ENCODE data around the gene MPRIP.

Gene MPRIP

DNA sequence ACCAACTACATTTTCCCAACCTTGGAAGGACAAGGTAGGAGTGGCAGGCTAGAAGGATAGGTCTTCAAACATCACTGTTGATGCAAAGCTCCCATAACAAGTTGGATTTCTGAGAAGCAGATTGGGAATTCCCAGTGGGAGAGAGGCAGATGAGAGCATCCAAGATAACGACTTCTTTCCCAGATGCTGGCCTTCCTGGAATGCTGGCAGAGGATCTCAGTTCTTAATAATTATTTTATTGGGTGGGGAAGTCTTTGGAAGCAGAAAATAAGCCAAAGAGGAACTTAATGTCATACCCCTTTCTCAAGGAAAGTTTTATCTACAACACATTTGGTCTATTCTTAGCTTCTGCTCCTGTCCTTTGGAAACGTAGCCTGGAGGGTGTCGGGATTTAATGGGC is 64.5 kb downstream of the MPRIP start:
- Histone ChIP-seq H3K9ac (ENCODE audit: low read length) (no peak overlapping the region), H3K27me3 (ENCODE audit: control insufficient read depth, insufficient read depth, low read length) (no peaks in the 10 kb centered on the region), H3K4me1 (ENCODE audit: control insufficient read depth, insufficient read depth, low read length) (peaks cover 4% of the 10 kb centered on the region), H3K27ac (ENCODE audit: low read depth, low read length) (no peak overlapping the region), H3K9me3 (ENCODE audit: control insufficient read depth, insufficient read depth, low read depth, low read length) (no peaks in the 10 kb centered on the region), H3K4me3 (ENCODE audit: low read depth, low read length) (no peak overlapping the region), H3K36me3 (ENCODE audit: control insufficient read depth, insufficient read depth, low read length) (peaks cover 4% of the 10 kb centered on the region; the same call in 1 of the 2 replicates)

DNA sequence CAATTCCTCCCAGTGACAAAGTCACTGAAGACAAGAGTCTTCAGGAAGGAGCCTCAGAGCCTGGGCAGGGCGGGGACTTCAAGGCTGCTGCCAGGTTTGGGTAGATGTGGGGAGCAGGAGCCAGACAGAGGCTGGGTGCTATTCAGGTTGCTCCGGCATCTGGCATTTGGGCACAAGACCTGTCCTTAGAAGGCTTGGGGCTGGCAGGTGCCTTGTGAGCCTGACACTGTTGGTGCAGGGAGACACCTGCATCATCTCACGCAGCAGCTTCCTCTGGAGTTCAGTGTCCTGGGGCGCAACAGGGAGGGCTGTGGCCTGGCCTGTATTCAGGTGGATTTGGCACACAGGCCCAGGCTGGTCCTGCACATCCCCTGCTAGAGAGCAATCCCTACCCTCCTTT is 65.0 kb downstream of the MPRIP start:
- Histone ChIP-seq H3K4me3 (ENCODE audit: low read depth, low read length) (no peak overlapping the region), H3K27me3 (ENCODE audit: control insufficient read depth, insufficient read depth, low read length) (no peaks in the 10 kb centered on the region), H3K9me3 (ENCODE audit: control insufficient read depth, insufficient read depth, low read depth, low read length) (no peaks in the 10 kb centered on the region), H3K27ac (ENCODE audit: low read depth, low read length) (no peak overlapping the region), H3K4me1 (ENCODE audit: control insufficient read depth, insufficient read depth, low read length) (peaks cover 4% of the 10 kb centered on the region), H3K9ac (ENCODE audit: low read length) (no peak overlapping the region), H3K36me3 (ENCODE audit: control insufficient read depth, insufficient read depth, low read length) (peaks cover 4% of the 10 kb centered on the region; the same call in 1 of the 2 replicates)

DNA sequence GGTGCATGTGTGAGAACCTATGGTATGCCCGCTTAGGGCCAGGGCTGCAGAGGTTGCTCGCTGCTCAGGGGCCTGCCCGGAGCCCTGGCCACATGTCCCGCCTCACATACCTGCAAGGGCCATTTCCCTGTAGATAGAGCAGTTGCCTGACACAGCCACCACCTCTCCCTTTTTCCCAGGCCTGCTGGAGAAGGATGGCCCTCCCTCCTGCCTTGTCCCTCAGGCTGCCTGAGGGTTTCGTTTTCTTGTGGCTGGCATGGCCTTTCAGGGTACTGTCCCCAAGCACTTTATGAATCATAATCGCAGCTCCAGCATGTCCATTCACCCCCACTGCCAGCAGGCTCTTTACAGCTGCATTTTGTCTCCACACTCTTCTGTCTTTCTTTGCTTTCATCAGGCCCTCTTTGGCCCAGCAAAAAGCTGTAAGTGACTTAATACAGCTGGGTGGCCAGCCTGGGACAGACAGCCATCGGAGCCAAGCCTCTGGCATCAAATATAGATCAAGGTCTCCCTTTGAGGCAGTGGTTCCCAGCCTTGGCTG is 65.7 kb downstream of the MPRIP start:
- Histone ChIP-seq H3K36me3 (ENCODE audit: control insufficient read depth, insufficient read depth, low read length) (peaks cover 4% of the 10 kb centered on the region; the same call in 1 of the 2 replicates), H3K27me3 (ENCODE audit: control insufficient read depth, insufficient read depth, low read length) (no peaks in the 10 kb centered on the region), H3K9me3 (ENCODE audit: control insufficient read depth, insufficient read depth, low read depth, low read length) (no peaks in the 10 kb centered on the region), H3K4me1 (ENCODE audit: control insufficient read depth, insufficient read depth, low read length) (peaks cover 4% of the 10 kb centered on the region), H3K4me3 (ENCODE audit: low read depth, low read length) (no peak overlapping the region), H3K9ac (ENCODE audit: low read length) (no peak overlapping the region), H3K27ac (ENCODE audit: low read depth, low read length) (no peak overlapping the region)

DNA sequence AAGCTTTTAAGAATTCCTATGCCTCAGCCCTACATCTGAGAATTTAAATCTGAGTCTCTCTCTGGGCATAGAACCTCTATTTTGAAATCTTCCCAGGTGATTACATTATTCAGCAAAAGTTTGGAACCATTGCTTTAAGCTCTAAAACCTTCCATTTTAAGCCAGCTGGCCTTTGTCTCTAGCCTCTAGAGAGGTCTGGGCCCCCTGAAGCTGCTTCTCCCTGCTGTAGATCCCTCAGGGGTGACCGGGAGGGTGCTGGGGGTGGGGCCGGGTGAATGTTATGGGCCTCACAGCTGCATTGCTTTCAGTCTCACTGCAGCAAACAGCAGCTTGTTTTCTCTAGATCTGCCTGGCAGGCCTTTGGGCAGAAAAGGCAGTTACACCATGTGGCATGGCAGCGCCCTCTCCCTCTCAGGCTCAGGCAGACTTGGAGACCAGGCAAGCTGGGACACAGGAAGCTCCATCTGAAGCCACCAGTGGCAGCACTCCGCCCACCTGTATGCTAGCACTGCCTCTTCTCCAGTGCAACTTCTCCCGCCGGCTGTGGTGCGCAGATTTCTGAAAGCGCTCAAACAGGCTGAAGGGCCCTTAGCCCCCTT is 66.3 kb downstream of the MPRIP start:
- H3K9ac ChIP-seq (ENCODE audit: low read length) = no peak overlapping the region
- no peak overlapping the region for H3K27ac ChIP-seq (ENCODE audit: low read depth, low read length)
- H3K27me3 ChIP-seq (ENCODE audit: control insufficient read depth, insufficient read depth, low read length) = no peaks in the 10 kb centered on the region
- peaks cover 4% of the 10 kb centered on the region; the same call in 1 of the 2 replicates for H3K36me3 ChIP-seq (ENCODE audit: control insufficient read depth, insufficient read depth, low read length)
- no peaks in the 10 kb centered on the region for H3K9me3 ChIP-seq (ENCODE audit: control insufficient read depth, insufficient read depth, low read depth, low read length)
- H3K4me1 ChIP-seq (ENCODE audit: control insufficient read depth, insufficient read depth, low read length) = peaks cover 4% of the 10 kb centered on the region
- H3K4me3 ChIP-seq (ENCODE audit: low read depth, low read length) = no peak overlapping the region

DNA sequence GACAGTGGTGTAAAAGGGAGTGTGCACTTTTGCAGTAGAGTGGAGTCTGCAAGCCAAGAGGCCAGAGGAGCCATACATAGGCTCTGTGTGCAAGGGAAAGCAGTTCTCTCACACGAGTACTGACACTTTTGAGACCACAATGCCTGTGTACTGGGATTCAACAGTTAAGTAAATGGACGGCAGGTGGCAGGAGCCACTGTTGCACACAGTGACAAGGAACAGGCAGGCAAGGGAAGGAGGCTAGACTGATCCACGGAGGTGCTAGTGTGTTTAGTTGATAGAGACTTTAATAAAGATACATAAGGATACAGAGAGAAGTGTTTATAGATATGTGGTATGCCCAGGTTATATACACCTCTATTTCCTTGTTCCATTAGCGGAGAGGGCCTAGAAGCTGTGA is 67.0 kb downstream of the MPRIP start:
- no peaks in the 10 kb centered on the region for H3K27me3 ChIP-seq (ENCODE audit: control insufficient read depth, insufficient read depth, low read length)
- no peak overlapping the region for H3K9ac ChIP-seq (ENCODE audit: low read length)
- H3K9me3 ChIP-seq (ENCODE audit: control insufficient read depth, insufficient read depth, low read depth, low read length) = no peaks in the 10 kb centered on the region
- peaks cover 4% of the 10 kb centered on the region; the same call in 1 of the 2 replicates for H3K36me3 ChIP-seq (ENCODE audit: control insufficient read depth, insufficient read depth, low read length)
- H3K4me3 ChIP-seq (ENCODE audit: low read depth, low read length) = no peak overlapping the region
- no peak overlapping the region for H3K27ac ChIP-seq (ENCODE audit: low read depth, low read length)
- H3K4me1 ChIP-seq (ENCODE audit: control insufficient read depth, insufficient read depth, low read length) = peaks cover 4% of the 10 kb centered on the region

DNA sequence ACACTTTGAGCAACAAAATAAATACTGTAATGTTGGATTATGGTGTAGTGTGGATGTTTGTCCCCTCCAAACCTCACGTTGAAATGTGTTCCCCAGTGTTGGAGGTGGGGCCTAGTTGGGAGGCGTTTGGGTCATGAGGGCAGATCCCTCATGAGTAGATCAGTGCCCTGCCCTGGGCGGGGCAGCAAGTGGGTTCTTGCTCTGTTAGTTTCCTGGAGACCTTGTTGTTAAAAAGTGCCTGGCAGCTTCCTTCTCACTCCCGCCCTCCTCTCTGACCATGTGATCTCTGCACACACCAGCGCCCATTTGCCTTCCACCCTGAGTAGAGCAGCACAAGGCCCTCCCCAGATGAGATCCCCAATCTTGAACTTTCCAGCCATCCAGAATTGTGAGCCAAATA is 67.7 kb downstream of the MPRIP start:
- Histone ChIP-seq H3K4me1 (ENCODE audit: control insufficient read depth, insufficient read depth, low read length) (peaks cover 4% of the 10 kb centered on the region), H3K9me3 (ENCODE audit: control insufficient read depth, insufficient read depth, low read depth, low read length) (no peaks in the 10 kb centered on the region), H3K9ac (ENCODE audit: low read length) (no peak overlapping the region), H3K27ac (ENCODE audit: low read depth, low read length) (no peak overlapping the region), H3K36me3 (ENCODE audit: control insufficient read depth, insufficient read depth, low read length) (peaks cover 4% of the 10 kb centered on the region; the same call in 1 of the 2 replicates), H3K4me3 (ENCODE audit: low read depth, low read length) (no peak overlapping the region), H3K27me3 (ENCODE audit: control insufficient read depth, insufficient read depth, low read length) (no peaks in the 10 kb centered on the region)

DNA sequence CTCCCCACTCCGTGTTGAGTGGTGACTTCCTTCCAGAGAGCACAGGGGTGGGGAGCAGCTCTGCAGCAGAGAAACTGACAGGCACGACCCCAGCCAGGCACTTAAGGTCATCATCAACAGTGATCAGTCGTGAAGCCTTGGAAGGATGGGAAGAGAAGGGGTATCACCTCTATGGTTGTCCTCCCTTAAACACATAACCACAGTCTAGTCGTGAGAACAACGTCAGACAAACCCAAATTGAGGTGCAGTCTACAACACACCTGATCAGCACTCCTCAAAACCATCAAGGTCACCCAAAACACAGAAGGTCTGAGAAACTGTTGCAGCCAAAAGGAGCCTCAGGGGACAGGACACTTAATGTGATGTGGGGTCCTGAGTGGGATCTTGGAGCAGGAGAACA is 68.3 kb downstream of the MPRIP start:
- H3K4me1 ChIP-seq (ENCODE audit: control insufficient read depth, insufficient read depth, low read length) = peaks cover 4% of the 10 kb centered on the region
- no peaks in the 10 kb centered on the region for H3K9me3 ChIP-seq (ENCODE audit: control insufficient read depth, insufficient read depth, low read depth, low read length)
- peaks cover 4% of the 10 kb centered on the region; the same call in 1 of the 2 replicates for H3K36me3 ChIP-seq (ENCODE audit: control insufficient read depth, insufficient read depth, low read length)
- no peak overlapping the region for H3K4me3 ChIP-seq (ENCODE audit: low read depth, low read length)
- H3K27ac ChIP-seq (ENCODE audit: low read depth, low read length) = no peak overlapping the region
- no peak overlapping the region for H3K9ac ChIP-seq (ENCODE audit: low read length)
- no peaks in the 10 kb centered on the region for H3K27me3 ChIP-seq (ENCODE audit: control insufficient read depth, insufficient read depth, low read length)

DNA sequence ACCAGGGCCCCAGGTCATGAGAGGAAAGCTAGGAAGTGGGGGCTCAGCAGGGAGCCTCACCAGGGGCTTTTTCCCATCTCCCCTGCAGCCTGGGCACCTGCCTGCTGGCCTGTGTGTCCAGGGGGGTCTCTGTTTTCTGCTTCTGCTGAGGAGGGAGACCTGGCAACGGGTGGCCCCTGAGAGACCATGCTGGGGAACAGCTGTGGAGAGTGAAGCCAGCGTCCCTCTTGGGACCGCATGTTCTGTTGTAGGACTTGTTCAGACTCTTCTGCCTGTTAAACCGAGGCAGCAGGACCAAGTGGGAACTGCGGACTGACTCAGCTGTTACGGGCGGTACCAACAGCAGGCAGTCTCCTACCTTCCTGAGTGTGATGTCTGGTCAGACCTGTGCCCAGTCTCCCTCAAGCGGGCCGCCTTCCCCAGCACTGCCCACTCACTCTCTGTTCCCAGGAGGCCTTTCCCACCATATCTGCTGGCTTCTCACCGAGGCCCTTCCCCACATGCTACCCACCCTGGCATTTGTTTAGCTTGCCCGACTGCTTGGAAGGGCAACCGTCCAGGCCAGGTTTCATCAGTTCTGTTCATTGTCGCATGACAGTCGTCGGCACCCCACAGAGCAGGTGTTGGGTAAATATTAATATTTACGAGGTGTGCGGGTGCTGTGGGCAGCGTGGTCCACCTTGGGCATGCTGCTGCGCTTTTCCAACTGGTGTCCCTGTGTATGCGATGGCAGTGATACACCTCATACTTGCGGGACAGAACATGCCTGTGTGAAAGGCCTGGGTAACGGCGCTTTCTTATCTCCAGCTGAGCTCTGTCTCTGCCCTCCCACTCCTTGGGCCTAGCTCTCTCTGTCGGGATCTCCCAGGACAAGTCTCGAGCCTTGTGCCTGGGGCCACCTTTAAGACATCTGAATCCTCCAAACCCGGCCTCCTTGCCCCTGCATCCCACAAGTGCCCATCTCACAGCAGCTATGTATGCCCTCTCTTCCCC is 69.4 kb downstream of the MPRIP start:
- Histone ChIP-seq H3K27me3 (ENCODE audit: control insufficient read depth, insufficient read depth, low read length) (no peaks in the 10 kb centered on the region), H3K4me1 (ENCODE audit: control insufficient read depth, insufficient read depth, low read length) (peaks cover 4% of the 10 kb centered on the region), H3K27ac (ENCODE audit: low read depth, low read length) (no peak overlapping the region), H3K36me3 (ENCODE audit: control insufficient read depth, insufficient read depth, low read length) (no peaks in the 10 kb centered on the region; the same call in 1 of the 2 replicates), H3K9me3 (ENCODE audit: control insufficient read depth, insufficient read depth, low read depth, low read length) (no peaks in the 10 kb centered on the region), H3K9ac (ENCODE audit: low read length) (no peak overlapping the region), H3K4me3 (ENCODE audit: low read depth, low read length) (no peak overlapping the region)

DNA sequence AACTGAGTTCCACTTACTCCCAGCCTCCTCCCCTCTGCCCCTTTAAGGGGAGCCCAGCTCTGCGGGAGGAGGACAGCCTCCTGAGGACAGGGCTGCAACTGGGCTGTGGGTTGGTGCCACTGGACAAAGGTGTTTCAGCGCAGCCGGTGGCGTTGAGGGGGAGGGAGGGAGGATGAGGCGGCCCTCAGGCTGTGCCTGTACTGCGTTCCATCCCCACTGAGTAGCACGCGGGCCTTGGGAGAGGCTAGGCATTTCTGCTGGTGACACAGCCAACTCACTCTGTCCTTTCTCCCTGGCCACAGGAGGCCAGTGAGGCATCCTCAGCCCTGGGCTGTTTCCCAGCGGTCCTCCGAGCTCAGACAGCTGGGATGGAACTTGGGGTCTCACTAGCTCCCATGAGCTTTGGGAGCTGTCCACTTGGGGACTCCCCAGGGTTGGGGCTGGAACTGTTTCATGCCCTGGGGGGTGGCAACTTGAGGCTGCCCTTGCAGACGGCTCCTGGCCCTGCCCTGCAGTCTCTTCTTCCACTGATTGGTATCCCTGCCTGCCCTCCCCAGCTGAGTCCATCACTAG is 70.5 kb downstream of the MPRIP start:
- no peak overlapping the region for H3K27ac ChIP-seq (ENCODE audit: low read depth, low read length)
- no peaks in the 10 kb centered on the region for H3K36me3 ChIP-seq (ENCODE audit: control insufficient read depth, insufficient read depth, low read length)
- H3K27me3 ChIP-seq (ENCODE audit: control insufficient read depth, insufficient read depth, low read length) = no peaks in the 10 kb centered on the region
- no peak overlapping the region for H3K9ac ChIP-seq (ENCODE audit: low read length)
- no peaks in the 10 kb centered on the region for H3K9me3 ChIP-seq (ENCODE audit: control insufficient read depth, insufficient read depth, low read depth, low read length)
- H3K4me1 ChIP-seq (ENCODE audit: control insufficient read depth, insufficient read depth, low read length) = peaks cover 4% of the 10 kb centered on the region
- no peak overlapping the region for H3K4me3 ChIP-seq (ENCODE audit: low read depth, low read length)

DNA sequence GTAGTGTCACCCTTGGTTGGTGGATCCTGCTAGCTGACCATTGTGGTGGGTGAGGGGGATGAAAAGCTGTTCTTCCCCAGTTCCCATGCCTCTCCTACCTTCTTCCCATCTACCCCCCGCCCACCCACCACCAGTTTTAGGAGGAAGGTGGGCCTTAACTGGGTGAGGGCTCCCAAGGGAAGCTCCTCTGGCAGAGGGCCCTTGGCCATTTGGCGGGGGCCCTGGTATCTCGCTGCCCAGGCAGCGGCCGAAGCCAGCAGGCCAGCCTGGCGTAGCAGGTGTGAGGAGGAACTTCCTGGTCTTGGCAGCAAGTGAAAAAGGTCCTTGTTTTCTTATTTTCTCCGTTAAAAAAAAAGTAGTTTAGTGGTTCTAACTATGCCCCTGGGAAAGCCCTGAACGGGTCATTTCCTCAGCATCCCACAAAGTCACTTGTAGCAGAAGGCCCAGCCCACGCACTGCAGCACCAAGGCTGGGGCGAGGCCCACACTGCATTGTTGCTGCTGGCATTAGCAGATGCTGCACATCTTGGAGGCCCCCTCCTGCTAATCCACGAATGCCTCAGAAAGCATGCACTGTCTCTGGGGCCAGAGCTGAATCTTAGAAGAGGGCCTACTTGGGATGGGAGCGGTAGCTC is 72.5 kb downstream of the MPRIP start:
- Histone ChIP-seq H3K4me3 (ENCODE audit: low read depth, low read length) (no peak overlapping the region), H3K9me3 (ENCODE audit: control insufficient read depth, insufficient read depth, low read depth, low read length) (no peaks in the 10 kb centered on the region), H3K4me1 (ENCODE audit: control insufficient read depth, insufficient read depth, low read length) (no peaks in the 10 kb centered on the region; the same call in 1 of the 2 replicates), H3K27me3 (ENCODE audit: control insufficient read depth, insufficient read depth, low read length) (no peaks in the 10 kb centered on the region), H3K36me3 (ENCODE audit: control insufficient read depth, insufficient read depth, low read length) (no peaks in the 10 kb centered on the region), H3K27ac (ENCODE audit: low read depth, low read length) (no peak overlapping the region), H3K9ac (ENCODE audit: low read length) (no peak overlapping the region)

Measured in HUES6 (cell line).